Right atrium auricular region (tissue), 2 donors: Measurements from ENCODE around the gene DNASE1L3. TPM values are rescaled to one million over a fixed set of nuclear protein-coding genes. Genes with fewer than 3 reads are reported as not detected.

Source experiments
- DNase-seq: peaks from one replicate; pipeline ENCODE4 v3.0.0-alpha.2; 2019; ENCODE audit warnings: low spot score
- H3K27ac ChIP-seq, 2 donors: fragments of 200-600 bp; sonication (generic); 1 replicate in 1 of 2; 2 replicates in 1 of 2; pipeline ENCODE4 v1.5.1; 2016 to 2019
- H3K27me3 ChIP-seq, 2 donors: fragments of 200-600 bp; sonication (generic); one replicate each; pipeline versions ENCODE4 v1.5.1 to v1.6.0; 2017 to 2019
- H3K36me3 ChIP-seq: fragments of 200-600 bp; sonication (generic); one replicate; pipeline ENCODE4 v1.5.1; 2016
- H3K4me1 ChIP-seq, 2 donors: fragments of 200-600 bp; sonication (generic); one replicate each; pipeline versions ENCODE4 v1.5.1 to v1.6.0; 2017 to 2019
- H3K4me3 ChIP-seq, 2 donors: fragments of 200-600 bp; sonication (generic); 1 replicate in 1 of 2; 2 replicates in 1 of 2; pipeline ENCODE4 v1.5.1; 2017 to 2019; ENCODE audit warnings: mild to moderate bottlenecking in 1 of 2, moderate library complexity in 1 of 2
- H3K9me3 ChIP-seq, 2 donors: fragments of 200-600 bp; sonication (generic); one replicate each; pipeline ENCODE4 v1.5.1; 2019
- total RNA-seq, 2 donors: library from RNA; depleted of rRNA; stranded (reverse); fragments of >200 nt; gene quantifications; one replicate each; pipeline ENCODE4 v1.1.0, GENCODE V29; 2016
- TF ChIP-seq, protein P1 (sequence below), 2 donors: fragments of 200-600 bp; sonication (generic); IDR thresholded peaks; one replicate each; pipeline ENCODE4 v1.5.1; 2019; ENCODE audit warnings: antibody characterized with exemption in 2 of 2

DNASE1L3 gene
- total RNA-seq, 2 donors from 2014 or later, result 1.5 to 11.5 TPM

DNA sequence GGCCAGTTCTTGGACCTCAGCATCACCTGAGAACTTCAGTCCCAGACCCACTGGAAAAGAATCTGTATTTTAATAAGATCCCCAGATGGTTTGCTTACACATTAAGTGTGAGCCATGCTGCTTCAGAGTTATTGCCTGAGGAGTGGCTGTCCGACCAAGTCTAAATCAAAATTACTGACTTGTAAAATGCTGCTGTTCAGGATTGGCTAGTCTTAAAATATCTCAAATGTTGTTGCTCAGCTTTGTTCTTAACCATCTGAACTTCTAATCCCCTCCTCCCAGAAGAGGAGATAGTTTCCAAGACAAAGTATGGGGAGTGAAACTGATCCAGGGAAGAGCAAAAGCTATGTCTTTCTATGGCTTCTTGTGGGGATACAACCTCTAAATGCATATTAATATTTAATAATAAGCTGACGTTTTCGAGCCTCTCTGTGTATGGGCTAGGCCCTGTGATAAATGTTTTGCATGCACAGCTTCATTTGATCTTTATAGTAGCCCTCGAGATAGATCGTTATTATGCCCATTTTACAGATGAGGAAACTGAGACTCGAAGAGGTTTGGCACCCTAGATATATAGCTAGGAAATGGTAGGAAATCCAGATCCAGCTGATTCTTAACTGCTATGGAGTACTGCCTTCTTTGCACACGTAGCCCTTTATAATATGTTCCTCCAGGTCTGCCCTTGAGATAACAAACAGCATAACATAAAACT lies 52.2 kb downstream of the DNASE1L3 start:
- Histone ChIP-seq H3K27me3 (no peaks in the 10 kb centered on the region), H3K9me3 (peaks cover 0 to 3% of the 10 kb centered on the region in 2 donors), H3K36me3 (peaks cover 61% of the 10 kb centered on the region), H3K4me3 (no peak overlapping the region), H3K27ac (no peak overlapping the region), H3K4me1 (peaks cover 0 to 22% of the 10 kb centered on the region in 2 donors)
- TF ChIP-seq, protein P1, sequence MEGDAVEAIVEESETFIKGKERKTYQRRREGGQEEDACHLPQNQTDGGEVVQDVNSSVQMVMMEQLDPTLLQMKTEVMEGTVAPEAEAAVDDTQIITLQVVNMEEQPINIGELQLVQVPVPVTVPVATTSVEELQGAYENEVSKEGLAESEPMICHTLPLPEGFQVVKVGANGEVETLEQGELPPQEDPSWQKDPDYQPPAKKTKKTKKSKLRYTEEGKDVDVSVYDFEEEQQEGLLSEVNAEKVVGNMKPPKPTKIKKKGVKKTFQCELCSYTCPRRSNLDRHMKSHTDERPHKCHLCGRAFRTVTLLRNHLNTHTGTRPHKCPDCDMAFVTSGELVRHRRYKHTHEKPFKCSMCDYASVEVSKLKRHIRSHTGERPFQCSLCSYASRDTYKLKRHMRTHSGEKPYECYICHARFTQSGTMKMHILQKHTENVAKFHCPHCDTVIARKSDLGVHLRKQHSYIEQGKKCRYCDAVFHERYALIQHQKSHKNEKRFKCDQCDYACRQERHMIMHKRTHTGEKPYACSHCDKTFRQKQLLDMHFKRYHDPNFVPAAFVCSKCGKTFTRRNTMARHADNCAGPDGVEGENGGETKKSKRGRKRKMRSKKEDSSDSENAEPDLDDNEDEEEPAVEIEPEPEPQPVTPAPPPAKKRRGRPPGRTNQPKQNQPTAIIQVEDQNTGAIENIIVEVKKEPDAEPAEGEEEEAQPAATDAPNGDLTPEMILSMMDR (IDR thresholded peaks at IDR 0.05), result no peak
- DNase-seq, result no peak

DNA sequence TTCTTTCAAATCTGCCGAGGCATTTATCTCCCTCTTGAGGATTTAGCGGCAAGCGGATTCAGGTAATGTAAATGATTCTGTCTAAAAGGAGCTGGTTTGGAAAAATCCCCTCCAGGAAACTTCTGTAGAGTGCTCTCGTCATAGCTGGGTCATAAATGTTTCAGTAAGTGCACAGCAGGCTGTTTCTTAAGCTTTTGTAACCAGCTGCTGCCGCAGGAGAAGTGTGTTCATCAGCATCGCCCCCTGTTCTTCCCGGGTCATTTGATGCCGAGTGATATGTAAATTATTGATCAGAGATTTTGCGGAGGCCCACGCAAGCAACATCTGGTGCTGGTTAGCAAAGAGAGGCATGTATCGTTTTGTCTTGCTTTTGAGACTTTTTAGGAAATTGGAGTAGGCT lies 53.1 kb downstream of the DNASE1L3 start:
- DNase-seq, result no peak
- TF ChIP-seq, protein P1 (IDR thresholded peaks at IDR 0.05), result no peak
- H3K4me3 ChIP-seq, result no peak overlapping the region
- peaks cover 70% of the 10 kb centered on the region for H3K36me3 ChIP-seq
- no peaks in the 10 kb centered on the region for H3K27me3 ChIP-seq
- H3K4me1 ChIP-seq, result peaks cover 0 to 15% of the 10 kb centered on the region in 2 donors
- no peak overlapping the region for H3K27ac ChIP-seq
- H3K9me3 ChIP-seq, result peaks cover 0 to 3% of the 10 kb centered on the region in 2 donors

GRCh38 chr3:58155838-58156237 lies 54.9 kb downstream of the DNASE1L3 start:
- no peak overlapping the region for H3K27ac ChIP-seq
- TF ChIP-seq, protein P1 (IDR thresholded peaks at IDR 0.05), result no peak
- peaks cover 78% of the 10 kb centered on the region for H3K36me3 ChIP-seq
- no peak for DNase-seq
- no peaks in the 10 kb centered on the region for H3K27me3 ChIP-seq
- H3K9me3 ChIP-seq, result no peaks in the 10 kb centered on the region
- no peak overlapping the region for H3K4me3 ChIP-seq
- no peaks in the 10 kb centered on the region for H3K4me1 ChIP-seq

DNA sequence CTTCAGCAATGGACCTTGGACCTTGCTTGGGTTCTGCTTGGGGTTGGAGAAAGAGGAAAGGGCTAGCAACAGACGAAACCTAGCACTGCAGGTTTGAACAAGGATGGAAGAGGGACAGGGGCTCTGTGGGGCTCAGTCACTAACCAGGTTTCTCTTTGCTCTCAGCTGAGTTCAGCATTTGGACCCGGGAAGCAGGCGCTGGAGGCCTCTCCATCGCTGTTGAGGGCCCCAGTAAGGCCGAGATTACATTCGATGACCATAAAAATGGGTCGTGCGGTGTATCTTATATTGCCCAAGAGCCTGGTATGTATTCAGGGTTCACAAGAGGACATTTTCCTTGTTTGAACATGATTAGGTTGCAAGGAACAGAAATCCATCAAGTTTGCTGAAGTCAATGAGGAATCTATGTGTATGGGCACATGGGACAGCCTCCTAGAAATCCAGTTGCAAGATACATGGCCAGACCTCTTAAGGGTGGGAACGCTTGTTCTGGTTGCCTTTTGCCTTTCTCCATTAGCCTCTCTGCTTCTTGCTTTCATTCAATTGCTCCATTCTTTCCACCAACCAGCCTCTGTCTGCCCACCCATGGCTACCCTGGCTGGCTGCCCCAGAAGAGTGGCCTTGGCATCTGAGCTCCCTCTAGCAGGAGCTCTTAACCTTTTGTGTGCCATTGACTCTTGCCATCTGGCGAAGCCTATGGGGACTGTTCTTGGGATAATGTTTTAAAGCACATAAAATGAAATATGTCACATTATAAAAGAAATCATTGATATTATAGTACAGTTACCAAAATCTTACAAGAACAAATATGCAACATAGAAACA lies 55.9 kb downstream of the DNASE1L3 start:
- H3K27ac ChIP-seq, result no peak overlapping the region
- H3K9me3 ChIP-seq, result no peaks in the 10 kb centered on the region
- TF ChIP-seq, protein P1 (IDR thresholded peaks at IDR 0.05), result no peak
- H3K4me1 ChIP-seq, result no peaks in the 10 kb centered on the region
- no peak for DNase-seq
- no peak overlapping the region for H3K4me3 ChIP-seq
- no peaks in the 10 kb centered on the region for H3K27me3 ChIP-seq
- peaks cover 81% of the 10 kb centered on the region for H3K36me3 ChIP-seq

DNA sequence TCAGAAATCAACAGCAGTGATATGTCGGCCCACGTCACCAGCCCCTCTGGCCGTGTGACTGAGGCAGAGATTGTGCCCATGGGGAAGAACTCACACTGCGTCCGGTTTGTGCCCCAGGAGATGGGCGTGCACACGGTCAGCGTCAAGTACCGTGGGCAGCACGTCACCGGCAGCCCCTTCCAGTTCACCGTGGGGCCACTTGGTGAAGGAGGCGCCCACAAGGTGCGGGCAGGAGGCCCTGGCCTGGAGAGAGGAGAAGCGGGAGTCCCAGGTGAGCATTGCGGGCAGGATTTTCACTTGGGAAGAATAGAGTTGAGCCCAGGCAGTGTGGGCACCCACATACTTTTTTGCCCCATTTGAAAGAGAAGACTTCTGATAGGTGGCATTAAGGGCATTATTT lies 57.4 kb downstream of the DNASE1L3 start:
- no peaks in the 10 kb centered on the region for H3K27me3 ChIP-seq
- no peak overlapping the region for H3K27ac ChIP-seq

More for the DNA sequence above, 57.4 kb downstream of the DNASE1L3 start:
- H3K4me3 ChIP-seq, result no peak overlapping the region
- H3K4me1 ChIP-seq, result no peaks in the 10 kb centered on the region
- H3K9me3 ChIP-seq, result no peaks in the 10 kb centered on the region
- H3K36me3 ChIP-seq, result peaks cover 82% of the 10 kb centered on the region
- DNase-seq, result no peak
- TF ChIP-seq, protein P1 (IDR thresholded peaks at IDR 0.05), result no peak
